ENCODE results near the gene RAB44. TPM values are rescaled to one million over a fixed set of nuclear protein-coding genes. Genes with fewer than 3 reads are reported as not detected.

The RAB44 gene
- total RNA-seq, 2 experiments from 2014 or later: 0.05 TPM; not detected in 1

DNA sequence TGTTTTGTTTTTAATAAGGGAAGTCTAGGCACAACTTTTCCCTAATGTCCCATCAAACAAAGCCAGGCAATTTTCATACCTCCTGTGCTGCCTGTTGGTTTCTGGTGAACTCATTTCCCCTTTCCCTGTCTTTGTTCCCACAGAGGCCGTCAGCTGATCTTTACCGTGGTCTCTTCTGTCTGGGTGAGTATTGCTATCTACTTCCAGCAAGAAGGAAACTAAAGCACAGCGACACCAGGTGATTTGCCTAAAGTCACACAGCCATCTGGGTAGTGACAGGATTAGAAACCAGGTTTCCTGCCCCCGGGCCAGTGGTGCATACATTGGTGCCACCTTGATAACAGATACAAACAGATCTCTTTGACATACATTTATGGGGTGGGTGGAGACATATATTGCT lies 59.6 kb downstream of the RAB44 start:
- ATAC-seq: no peak
- no peaks in the 10 kb centered on the region for H3K9me3 Mint-ChIP-seq (ENCODE audit: low read depth)
- no peak overlapping the region for H3K4me3 Mint-ChIP-seq
- ChIA-PET POLR2A (interaction anchor here (0.6 kb wide), 1 partner anchor 1147 kb away, joined by 3 read pairs; no protein-coding TSS in a partner anchor), CTCF (interaction anchor here (1.1 to 1.3 kb wide), 3 partner anchors 8 to 142 kb away, joined by 3 to 6 read pairs (median 4); no protein-coding TSS in a partner anchor)
- DNase-seq: peak; percentile 67
- no peaks in the 10 kb centered on the region for H3K36me3 Mint-ChIP-seq (ENCODE audit: low read depth)
- H3K4me1 Mint-ChIP-seq: peaks cover 63% of the 10 kb centered on the region
- peak overlapping the region; percentile 28 for H3K27ac Mint-ChIP-seq
- peaks cover 3% of the 10 kb centered on the region for H3K27me3 Mint-ChIP-seq
- intact Hi-C loops (cut with DNase I, micrococcal nuclease): loop anchor here (2.0 to 5.0 kb wide), 4 partner anchors 74 to 335 kb away; partner anchors contain the start of genes KCTD20 (in 1 of the 2) and PXT1 (in 1 of the 2)

DNA sequence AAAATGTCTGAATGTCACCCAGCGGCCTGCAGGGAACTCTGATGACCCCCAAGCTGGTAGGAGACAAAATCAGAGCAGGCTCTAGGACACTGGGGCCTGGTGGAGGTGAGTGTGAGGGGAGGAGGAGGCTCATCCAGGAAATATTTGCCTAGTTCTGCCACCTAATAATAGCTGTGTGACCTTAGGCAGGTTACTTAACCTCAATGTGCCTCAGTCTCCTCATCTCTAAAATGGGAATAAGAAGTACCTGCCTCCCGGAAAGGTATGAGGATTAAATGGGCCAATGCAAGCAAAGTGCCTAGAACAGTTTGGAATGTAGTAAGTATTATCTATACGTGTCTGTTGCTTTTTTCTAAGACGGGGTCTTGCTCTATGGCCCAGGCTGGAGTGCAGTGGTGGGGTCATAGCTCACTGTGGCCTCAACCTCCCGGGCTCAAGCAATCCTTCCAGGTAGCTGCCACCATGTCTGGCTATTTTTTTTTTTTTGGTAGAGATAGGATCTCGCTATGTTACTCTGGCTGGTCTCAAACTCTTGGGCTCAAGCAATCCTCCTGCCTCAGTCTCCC lies 60.4 kb downstream of the RAB44 start:
- ChIA-PET CTCF (interaction anchor here (0.6 to 4.6 kb wide), 25 partner anchors 9 to 465 kb away, joined by 3 to 60 read pairs (median 6); partner anchors contain the start of genes CDKN1A and PPIL1), POLR2A (interaction anchor here (1.1 kb wide), 1 partner anchor 219 kb away, joined by 3 read pairs; no protein-coding TSS in a partner anchor)
- Mint-ChIP-seq H3K4me3 (no peak overlapping the region), H3K36me3 (ENCODE audit: low read depth) (no peaks in the 10 kb centered on the region), H3K27ac (no peak overlapping the region), H3K9me3 (ENCODE audit: low read depth) (no peaks in the 10 kb centered on the region), H3K4me1 (peaks cover 55% of the 10 kb centered on the region), H3K27me3 (peaks cover 3% of the 10 kb centered on the region)
- intact Hi-C loops (cut with DNase I, micrococcal nuclease): loop anchor here (2.0 to 5.0 kb wide), 6 partner anchors 75 to 336 kb away; partner anchors contain the start of genes KCTD20 (in 1 of the 2) and PXT1 (in 1 of the 2)
- ATAC-seq: no peak
- no peak for DNase-seq

- CTCF ChIA-PET: interaction anchor here (0.6 to 4.6 kb wide), 45 partner anchors 8 to 486 kb away, joined by 3 to 60 read pairs (median 4); partner anchors contain the start of genes CDKN1A and PPIL1
- no peaks in the 10 kb centered on the region for H3K9me3 Mint-ChIP-seq (ENCODE audit: low read depth)
- intact Hi-C loops (cut with DNase I, micrococcal nuclease): loop anchor here (1.0 to 5.0 kb wide), 7 partner anchors 135 to 336 kb away; partner anchors contain the start of genes KCTD20 (in 1 of the 2) and PXT1 (in 1 of the 2)
Observed at GRCh38 chr6:36758516-36759147, 61.0 kb downstream of the RAB44 start.

GRCh38 chr6:36759148-36759759 lies 61.6 kb downstream of the RAB44 start:
- Mint-ChIP-seq H3K36me3 (ENCODE audit: low read depth) (no peaks in the 10 kb centered on the region), H3K9me3 (ENCODE audit: low read depth) (no peaks in the 10 kb centered on the region), H3K4me1 (peaks cover 43% of the 10 kb centered on the region), H3K4me3 (no peak overlapping the region), H3K27ac (no peak overlapping the region), H3K27me3 (peaks cover 3% of the 10 kb centered on the region)
- CTCF ChIA-PET: interaction anchor here (0.7 to 4.6 kb wide), 49 partner anchors 10 to 1490 kb away, joined by 3 to 60 read pairs (median 4); partner anchors contain the start of genes CDKN1A and PPIL1
- intact Hi-C loops (cut with DNase I, micrococcal nuclease): loop anchor here (1.0 to 5.0 kb wide), 7 partner anchors 136 to 337 kb away; partner anchors contain the start of genes KCTD20 (in 1 of the 2) and PXT1 (in 1 of the 2)
- DNase-seq (peak; percentile 91), ATAC-seq (peak; percentile 33)
- POLR2A ChIA-PET: interaction anchor here (0.5 to 1.0 kb wide), 3 partner anchors 81 to 151 kb away, joined by 3 to 4 read pairs (median 3); partner anchors contain the start of gene CDKN1A

More at GRCh38 chr6:36758516-36759147, 61.0 kb downstream of the RAB44 start:
- DNase-seq: no peak
- Mint-ChIP-seq H3K27ac (no peak overlapping the region), H3K4me3 (no peak overlapping the region), H3K27me3 (peaks cover 3% of the 10 kb centered on the region), H3K4me1 (peaks cover 49% of the 10 kb centered on the region), H3K36me3 (ENCODE audit: low read depth) (no peaks in the 10 kb centered on the region)
- POLR2A ChIA-PET: interaction anchor here (1.0 to 1.1 kb wide), 2 partner anchors 150 to 219 kb away, joined by 3 to 4 read pairs; no protein-coding TSS in a partner anchor
- ATAC-seq: no peak

DNA sequence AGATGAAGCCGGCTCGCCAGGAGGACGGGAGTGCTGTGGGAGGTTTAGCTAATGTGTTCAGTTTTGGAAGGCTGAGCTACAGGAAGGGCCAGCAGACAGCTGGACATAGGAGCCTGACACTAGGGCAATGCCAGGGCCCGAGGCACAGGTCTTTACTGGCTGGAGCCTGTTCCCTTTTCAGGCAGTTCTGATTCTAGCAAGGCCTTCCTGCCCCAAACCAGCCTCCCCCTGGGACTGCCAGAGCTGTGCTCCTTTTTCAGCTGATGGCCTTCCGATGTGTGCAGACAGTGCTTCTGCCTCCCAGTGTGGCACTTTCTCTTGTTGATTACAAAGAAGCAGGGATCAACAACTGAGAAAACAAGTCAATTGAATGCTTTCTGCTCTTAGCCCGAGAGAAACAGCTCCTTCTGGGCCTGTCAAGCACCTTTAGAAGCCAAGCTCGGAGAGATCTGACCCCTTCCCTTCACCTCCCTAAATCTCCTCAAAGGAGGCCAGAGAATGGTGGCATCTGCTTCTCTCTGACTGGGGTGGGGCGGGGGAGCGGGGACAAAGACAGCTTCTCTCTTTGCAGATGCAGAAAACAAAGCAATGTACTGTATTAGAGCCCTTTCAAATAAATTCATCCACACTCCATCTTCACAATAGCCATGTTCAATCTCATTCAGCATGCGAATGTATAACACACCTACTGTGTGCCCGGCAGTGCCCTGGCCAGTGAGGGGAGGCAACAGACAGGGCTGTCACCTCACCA lies 63.2 kb downstream of the RAB44 start:
- intact Hi-C loops (cut with DNase I, micrococcal nuclease): loop anchor here in 1 of 2 experiments (10.0 kb wide), 1 partner anchor 444 kb away; no protein-coding TSS in a partner anchor
- POLR2A ChIA-PET: interaction anchor here (0.6 to 1.0 kb wide), 2 partner anchors 146 to 189 kb away, joined by 3 to 4 read pairs; no protein-coding TSS in a partner anchor
- H3K4me1 Mint-ChIP-seq: peaks cover 27% of the 10 kb centered on the region
- peaks cover 3% of the 10 kb centered on the region for H3K27me3 Mint-ChIP-seq
- ATAC-seq: no peak
- CTCF ChIA-PET: interaction anchor here (0.8 to 4.6 kb wide), 15 partner anchors 8 to 338 kb away, joined by 3 to 60 read pairs (median 5); no protein-coding TSS in a partner anchor
- no peak overlapping the region for H3K4me3 Mint-ChIP-seq
- H3K27ac Mint-ChIP-seq: no peak overlapping the region
- H3K36me3 Mint-ChIP-seq (ENCODE audit: low read depth): no peaks in the 10 kb centered on the region
- H3K9me3 Mint-ChIP-seq (ENCODE audit: low read depth): no peaks in the 10 kb centered on the region
- no peak for DNase-seq

DNA sequence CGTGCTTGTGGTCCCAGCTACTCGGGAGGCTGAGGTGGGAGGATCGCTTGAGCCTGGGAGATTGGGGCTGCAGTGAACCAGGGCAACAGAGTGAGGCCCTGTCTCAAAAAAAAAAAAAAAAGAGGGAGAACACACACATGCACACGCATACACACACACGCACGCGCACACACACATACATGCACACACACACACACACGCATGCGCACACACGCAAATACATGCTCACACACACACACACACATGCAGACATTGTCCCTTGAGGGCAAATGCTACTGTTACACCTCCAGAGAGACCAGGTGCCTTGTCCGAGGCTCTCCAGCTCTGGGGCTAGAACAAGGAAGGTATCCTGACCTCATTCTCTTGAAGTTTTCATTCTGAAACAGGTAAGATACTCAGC lies 64.5 kb downstream of the RAB44 start:
- peaks cover 3% of the 10 kb centered on the region for H3K27me3 Mint-ChIP-seq
- H3K9me3 Mint-ChIP-seq (ENCODE audit: low read depth): no peaks in the 10 kb centered on the region
- no peaks in the 10 kb centered on the region for H3K36me3 Mint-ChIP-seq (ENCODE audit: low read depth)
- peaks cover 17% of the 10 kb centered on the region for H3K4me1 Mint-ChIP-seq
- no peak overlapping the region for H3K27ac Mint-ChIP-seq
- DNase-seq (no peak), ATAC-seq (no peak)
- ChIA-PET POLR2A (no interaction called here), CTCF (interaction anchor here (1.2 to 4.6 kb wide), 3 partner anchors 8 to 90 kb away, joined by 5 to 52 read pairs (median 5); no protein-coding TSS in a partner anchor)
- intact Hi-C loops (cut with DNase I, micrococcal nuclease): loop anchor here in 1 of 2 experiments (10.0 kb wide), 1 partner anchor 443 kb away; no protein-coding TSS in a partner anchor
- H3K4me3 Mint-ChIP-seq: no peak overlapping the region

GRCh38 chr6:36765190-36765589 lies 67.6 kb downstream of the RAB44 start:
- no peaks in the 10 kb centered on the region for H3K9me3 Mint-ChIP-seq (ENCODE audit: low read depth)
- no peaks in the 10 kb centered on the region for H3K36me3 Mint-ChIP-seq (ENCODE audit: low read depth)
- H3K4me3 Mint-ChIP-seq: no peak overlapping the region
- H3K27ac Mint-ChIP-seq: no peak overlapping the region
- POLR2A ChIA-PET: interaction anchor here (0.5 to 0.6 kb wide), 2 partner anchors 137 to 204 kb away, joined by 3 read pairs; no protein-coding TSS in a partner anchor
- CTCF ChIA-PET: interaction anchor here (0.5 to 8.0 kb wide), 22 partner anchors 8 to 294 kb away, joined by 3 to 152 read pairs (median 6); partner anchors contain the start of gene PPIL1
- H3K27me3 Mint-ChIP-seq: peaks cover 3% of the 10 kb centered on the region
- H3K4me1 Mint-ChIP-seq: peaks cover 20% of the 10 kb centered on the region
- intact Hi-C loops (cut with DNase I, micrococcal nuclease): loop anchor here in 1 of 2 experiments (10.0 kb wide), 1 partner anchor 440 kb away; no protein-coding TSS in a partner anchor
- DNase-seq (no peak), ATAC-seq (no peak)

- no peak overlapping the region for H3K27ac Mint-ChIP-seq
- no peaks in the 10 kb centered on the region for H3K27me3 Mint-ChIP-seq
- intact Hi-C loops (cut with DNase I, micrococcal nuclease): loop anchor here (1.0 to 10.0 kb wide), 6 partner anchors 17 to 444 kb away; no protein-coding TSS in a partner anchor
- POLR2A ChIA-PET: interaction anchor here (0.5 kb wide), 1 partner anchor 138 kb away, joined by 3 read pairs; no protein-coding TSS in a partner anchor
- CTCF ChIA-PET: interaction anchor here (0.5 to 8.0 kb wide), 41 partner anchors 8 to 1097 kb away, joined by 3 to 152 read pairs (median 4); partner anchors contain the start of genes BNIP5 and PPIL1
- ATAC-seq (peak; percentile 92), DNase-seq (peak; percentile 92)
- H3K4me1 Mint-ChIP-seq: peaks cover 26% of the 10 kb centered on the region
- H3K9me3 Mint-ChIP-seq (ENCODE audit: low read depth): no peaks in the 10 kb centered on the region
- no peaks in the 10 kb centered on the region for H3K36me3 Mint-ChIP-seq (ENCODE audit: low read depth)
- no peak overlapping the region for H3K4me3 Mint-ChIP-seq
Observed at GRCh38 chr6:36765594-36766398, 68.2 kb downstream of the RAB44 start.

- ChIA-PET POLR2A (no interaction called here), CTCF (interaction anchor here (0.6 to 8.0 kb wide), 39 partner anchors 8 to 1097 kb away, joined by 3 to 152 read pairs (median 3); partner anchors contain the start of gene PPIL1)
- Mint-ChIP-seq H3K36me3 (ENCODE audit: low read depth) (no peaks in the 10 kb centered on the region), H3K4me3 (no peak overlapping the region), H3K27me3 (no peaks in the 10 kb centered on the region), H3K9me3 (ENCODE audit: low read depth) (no peaks in the 10 kb centered on the region), H3K4me1 (peaks cover 28% of the 10 kb centered on the region), H3K27ac (no peak overlapping the region)
- intact Hi-C loops (cut with DNase I, micrococcal nuclease): loop anchor here (1.0 to 10.0 kb wide), 6 partner anchors 16 to 443 kb away; no protein-coding TSS in a partner anchor
- no peak for ATAC-seq
- no peak for DNase-seq
Observed at GRCh38 chr6:36766399-36766945, 68.8 kb downstream of the RAB44 start.
